ENCODE results near the gene POLR3GL.

Gene POLR3GL

DNA sequence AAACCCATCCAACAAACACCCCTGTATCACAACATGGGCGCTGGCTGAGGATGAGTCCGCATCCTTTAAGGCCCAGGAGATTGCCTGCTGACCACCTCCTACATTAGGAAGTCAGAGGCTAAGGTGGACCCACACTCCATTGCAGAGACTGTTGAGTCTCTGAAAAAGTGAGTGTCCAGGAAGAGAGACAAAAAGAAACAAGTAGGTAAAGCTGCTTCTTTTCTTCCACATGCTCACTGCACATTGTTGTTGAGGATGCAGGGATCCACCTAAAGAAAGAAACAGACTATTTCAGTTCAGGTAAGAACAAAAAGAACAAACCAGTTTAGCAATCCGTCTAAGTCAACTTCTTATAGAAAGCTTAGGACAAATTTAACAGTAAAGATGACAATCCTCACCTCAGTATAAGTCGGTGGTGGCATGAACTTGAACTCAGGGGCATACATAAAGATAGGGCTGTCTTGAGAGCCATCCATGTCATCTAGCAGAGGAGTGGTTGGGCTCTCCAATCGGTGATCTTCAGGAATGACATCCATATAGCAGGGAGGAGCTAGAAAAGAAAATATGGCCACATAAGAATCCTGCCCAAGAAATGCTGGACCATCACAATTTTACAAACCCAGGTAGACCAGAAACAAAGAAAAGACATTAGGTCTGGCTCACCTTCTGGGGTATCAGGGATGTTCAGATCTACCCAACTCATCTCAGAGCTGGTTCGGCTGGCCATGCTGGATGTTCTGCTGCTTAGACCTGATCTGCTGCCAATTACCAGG, 29.3 kb downstream of the POLR3GL start:
- no peak for ATAC-seq (ENCODE audit: low read depth)
- H3K36me3 ChIP-seq (ENCODE audit: low read depth), result peaks cover 43% of the 10 kb centered on the region
- no peak for DNase-seq (ENCODE audit: low spot score)
- H3K4me3 ChIP-seq (ENCODE audit: severe bottlenecking), result peak overlapping the region; percentile 54
- H3K27ac ChIP-seq (ENCODE audit: poor library complexity, severe bottlenecking), result peak overlapping the region; percentile 91
- no peaks in the 10 kb centered on the region for H3K27me3 ChIP-seq (ENCODE audit: insufficient read depth, poor library complexity, severe bottlenecking)
- H3K9me3 ChIP-seq (ENCODE audit: severe bottlenecking), result no peaks in the 10 kb centered on the region
- TF ChIP-seq, protein P1, sequence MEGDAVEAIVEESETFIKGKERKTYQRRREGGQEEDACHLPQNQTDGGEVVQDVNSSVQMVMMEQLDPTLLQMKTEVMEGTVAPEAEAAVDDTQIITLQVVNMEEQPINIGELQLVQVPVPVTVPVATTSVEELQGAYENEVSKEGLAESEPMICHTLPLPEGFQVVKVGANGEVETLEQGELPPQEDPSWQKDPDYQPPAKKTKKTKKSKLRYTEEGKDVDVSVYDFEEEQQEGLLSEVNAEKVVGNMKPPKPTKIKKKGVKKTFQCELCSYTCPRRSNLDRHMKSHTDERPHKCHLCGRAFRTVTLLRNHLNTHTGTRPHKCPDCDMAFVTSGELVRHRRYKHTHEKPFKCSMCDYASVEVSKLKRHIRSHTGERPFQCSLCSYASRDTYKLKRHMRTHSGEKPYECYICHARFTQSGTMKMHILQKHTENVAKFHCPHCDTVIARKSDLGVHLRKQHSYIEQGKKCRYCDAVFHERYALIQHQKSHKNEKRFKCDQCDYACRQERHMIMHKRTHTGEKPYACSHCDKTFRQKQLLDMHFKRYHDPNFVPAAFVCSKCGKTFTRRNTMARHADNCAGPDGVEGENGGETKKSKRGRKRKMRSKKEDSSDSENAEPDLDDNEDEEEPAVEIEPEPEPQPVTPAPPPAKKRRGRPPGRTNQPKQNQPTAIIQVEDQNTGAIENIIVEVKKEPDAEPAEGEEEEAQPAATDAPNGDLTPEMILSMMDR (IDR thresholded peaks at IDR 0.05; ENCODE audit: poor library complexity, severe bottlenecking), result no peak
- peaks cover 26% of the 10 kb centered on the region for H3K4me1 ChIP-seq (ENCODE audit: insufficient read depth, poor library complexity, severe bottlenecking)

DNA sequence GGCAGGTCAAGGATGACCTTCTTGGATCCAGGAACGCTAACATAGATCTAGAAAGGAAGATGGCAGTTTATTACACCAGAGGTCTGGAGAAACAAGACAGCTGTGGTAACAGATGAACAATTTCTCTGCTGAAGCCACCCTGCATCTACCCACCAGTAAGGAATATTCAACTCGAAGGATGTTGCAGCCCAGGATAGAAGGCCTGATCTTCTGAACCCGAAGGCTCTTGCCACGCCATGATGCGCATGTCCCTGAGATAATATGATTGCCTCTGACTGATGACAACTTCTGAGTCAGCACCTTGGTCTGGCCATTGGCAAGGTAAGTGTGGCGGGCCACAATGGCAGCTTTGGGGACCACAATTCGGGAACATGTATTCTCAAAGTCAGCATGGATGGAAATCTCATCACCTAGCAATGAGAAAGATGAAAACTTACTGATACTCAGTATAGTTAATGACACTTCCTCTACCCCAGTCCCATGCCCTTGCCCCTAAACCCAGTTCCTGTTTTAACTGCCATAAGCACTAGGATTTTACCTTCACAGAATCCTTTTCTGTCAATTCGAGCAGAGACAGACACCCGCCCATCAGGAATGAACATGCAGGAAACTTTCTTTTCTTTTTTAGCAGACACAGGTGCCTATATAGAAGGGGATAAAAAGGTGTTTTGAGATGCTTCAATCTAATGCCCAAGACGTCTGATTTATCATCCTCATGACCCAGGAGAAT, 30.1 kb downstream of the POLR3GL start:
- DNase-seq (ENCODE audit: low spot score), result no peak

DNA sequence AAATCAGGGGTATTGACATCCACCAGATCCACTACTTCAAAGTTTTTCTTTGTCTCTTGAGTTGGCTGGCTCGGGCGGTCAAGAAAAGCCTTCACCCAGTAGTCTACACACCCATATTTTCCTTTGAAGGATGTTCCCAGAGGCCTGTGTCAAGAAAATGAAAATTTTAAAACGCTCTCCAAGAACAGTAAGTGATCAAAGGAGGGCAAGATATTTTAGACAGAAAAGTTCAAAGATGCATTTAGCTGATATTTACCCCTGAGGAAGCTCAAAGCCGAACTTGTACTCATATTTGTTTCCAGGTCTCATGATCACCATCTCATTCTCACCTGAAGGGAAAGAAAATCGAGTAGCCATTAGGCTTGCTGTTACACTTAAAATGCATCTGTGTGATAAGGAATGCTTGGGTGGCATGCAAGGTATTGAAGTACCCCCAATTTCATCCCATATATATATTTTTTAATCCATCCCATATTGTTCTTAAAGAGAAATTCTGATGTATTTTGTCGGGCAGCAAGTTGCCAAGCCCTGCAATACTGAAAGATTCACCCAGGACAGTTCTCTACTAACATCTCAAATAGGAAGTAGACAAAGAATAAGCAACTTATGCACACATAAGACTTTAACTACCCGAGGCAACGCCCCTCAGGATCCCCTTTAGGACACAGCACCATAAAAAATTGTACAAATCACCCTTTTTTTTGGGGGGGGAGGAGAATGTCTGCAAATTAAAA, 30.8 kb downstream of the POLR3GL start:
- peaks cover 43% of the 10 kb centered on the region for H3K36me3 ChIP-seq (ENCODE audit: low read depth)
- H3K27me3 ChIP-seq (ENCODE audit: insufficient read depth, poor library complexity, severe bottlenecking), result no peaks in the 10 kb centered on the region
- DNase-seq (ENCODE audit: low spot score) (no peak), ATAC-seq (ENCODE audit: low read depth) (no peak)
- H3K4me3 ChIP-seq (ENCODE audit: severe bottlenecking), result peak overlapping the region; percentile 54
- TF ChIP-seq, protein P1 (IDR thresholded peaks at IDR 0.05; ENCODE audit: poor library complexity, severe bottlenecking), result no peak
- H3K4me1 ChIP-seq (ENCODE audit: insufficient read depth, poor library complexity, severe bottlenecking), result peaks cover 32% of the 10 kb centered on the region
- peak overlapping the region; percentile 91 for H3K27ac ChIP-seq (ENCODE audit: poor library complexity, severe bottlenecking)
- H3K9me3 ChIP-seq (ENCODE audit: severe bottlenecking), result no peaks in the 10 kb centered on the region

More for the DNA sequence above, 30.1 kb downstream of the POLR3GL start:
- peak overlapping the region; percentile 91 for H3K27ac ChIP-seq (ENCODE audit: poor library complexity, severe bottlenecking)
- H3K9me3 ChIP-seq (ENCODE audit: severe bottlenecking), result no peaks in the 10 kb centered on the region
- no peak for ATAC-seq (ENCODE audit: low read depth)
- no peaks in the 10 kb centered on the region for H3K27me3 ChIP-seq (ENCODE audit: insufficient read depth, poor library complexity, severe bottlenecking)
- TF ChIP-seq, protein P1 (IDR thresholded peaks at IDR 0.05; ENCODE audit: poor library complexity, severe bottlenecking), result no peak
- H3K4me3 ChIP-seq (ENCODE audit: severe bottlenecking), result peak overlapping the region; percentile 54
- H3K36me3 ChIP-seq (ENCODE audit: low read depth), result peaks cover 43% of the 10 kb centered on the region
- peaks cover 30% of the 10 kb centered on the region for H3K4me1 ChIP-seq (ENCODE audit: insufficient read depth, poor library complexity, severe bottlenecking)

DNA sequence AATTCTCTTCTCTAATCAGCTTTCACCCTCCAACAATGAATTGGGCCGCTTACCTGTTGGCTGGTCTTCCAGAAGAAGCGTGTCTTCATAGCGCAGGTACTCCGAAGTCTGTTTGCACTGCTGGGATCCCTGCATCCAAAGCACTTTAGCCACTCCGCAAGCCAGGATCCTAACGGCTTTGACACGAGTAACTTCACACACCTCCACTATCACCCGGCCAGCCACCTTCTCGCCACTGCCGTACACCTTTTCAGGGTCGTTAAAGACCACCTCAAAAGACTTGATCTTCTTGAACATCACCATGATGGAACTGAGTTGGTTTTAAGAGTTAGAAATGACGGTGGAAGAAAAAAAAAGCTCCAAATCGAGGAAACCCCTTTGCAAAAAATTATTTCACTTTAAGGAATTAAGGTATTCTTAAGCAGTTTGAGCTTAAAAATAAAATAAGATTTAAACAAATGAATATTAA, 31.5 kb downstream of the POLR3GL start:
- peaks cover 43% of the 10 kb centered on the region for H3K36me3 ChIP-seq (ENCODE audit: low read depth)
- H3K9me3 ChIP-seq (ENCODE audit: severe bottlenecking), result no peaks in the 10 kb centered on the region
- H3K27me3 ChIP-seq (ENCODE audit: insufficient read depth, poor library complexity, severe bottlenecking), result no peaks in the 10 kb centered on the region
- TF ChIP-seq, protein P1 (IDR thresholded peaks at IDR 0.05; ENCODE audit: poor library complexity, severe bottlenecking), result no peak
- DNase-seq (ENCODE audit: low spot score), result no peak
- H3K4me3 ChIP-seq (ENCODE audit: severe bottlenecking), result peak overlapping the region; percentile 54
- ATAC-seq (ENCODE audit: low read depth), result no peak
- peak overlapping the region; percentile 91 for H3K27ac ChIP-seq (ENCODE audit: poor library complexity, severe bottlenecking)
- H3K4me1 ChIP-seq (ENCODE audit: insufficient read depth, poor library complexity, severe bottlenecking), result peaks cover 32% of the 10 kb centered on the region
